ENCODE measurements around the gene LSM7.

LSM7 gene

DNA sequence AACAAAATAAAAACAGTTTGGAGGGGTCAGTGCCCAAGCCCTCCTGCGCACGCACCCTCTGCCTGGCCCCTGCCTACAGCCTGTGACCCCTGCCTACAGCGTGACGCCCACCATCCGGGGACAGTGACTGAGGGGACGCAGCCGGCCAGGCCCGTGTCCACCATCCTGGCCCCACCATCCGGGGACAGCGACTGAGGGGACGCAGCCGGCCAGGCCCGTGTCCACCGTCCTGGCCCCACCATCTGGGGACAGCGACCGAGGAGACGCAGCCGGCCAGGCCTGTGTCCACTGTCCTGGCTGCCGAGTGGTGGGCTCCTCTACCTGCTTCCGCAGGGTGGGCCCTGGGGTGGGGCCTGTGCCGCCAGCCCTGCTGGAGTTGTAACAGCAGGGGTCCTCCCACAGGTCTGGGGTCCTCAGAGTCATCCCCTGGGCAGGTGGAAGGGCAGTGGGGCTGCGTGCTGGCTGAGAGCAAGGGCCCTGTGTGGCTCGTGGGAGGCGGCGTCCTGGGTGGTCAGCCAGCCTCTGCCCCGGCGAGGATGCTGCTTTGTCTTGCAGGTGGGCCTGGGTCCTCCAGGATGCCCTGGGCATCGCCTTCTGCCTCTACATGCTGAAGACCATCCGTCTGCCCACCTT lies 14.4 kb upstream of the LSM7 start:
- H3K9me2 ChIP-seq (ENCODE audit: low read depth, low read length), result no peaks in the 10 kb centered on the region
- no peak overlapping the region for H2AFZ ChIP-seq (ENCODE audit: low read length)
- peaks cover 60% of the 10 kb centered on the region for H3K36me3 ChIP-seq (ENCODE audit: insufficient read depth, low read length)
- H3K27me3 ChIP-seq (ENCODE audit: insufficient read depth, low read length), result no peaks in the 10 kb centered on the region
- no peaks in the 10 kb centered on the region for H3K4me1 ChIP-seq (ENCODE audit: insufficient read depth, low read length, severe bottlenecking)
- H4K20me1 ChIP-seq (ENCODE audit: insufficient read depth, low read length), result no peaks in the 10 kb centered on the region
- no peaks in the 10 kb centered on the region for H3K9me3 ChIP-seq (ENCODE audit: low read length)
- H3K27ac ChIP-seq (ENCODE audit: low read depth, low read length, poor library complexity, severe bottlenecking), result no peak overlapping the region
- H3K9ac ChIP-seq (ENCODE audit: low read length), result no peak overlapping the region
- no peak overlapping the region for H3K4me3 ChIP-seq (ENCODE audit: low read depth, low read length, poor library complexity, severe bottlenecking)
- no peaks in the 10 kb centered on the region for H3K79me2 ChIP-seq (ENCODE audit: insufficient read depth, low read length)
- H3K4me2 ChIP-seq (ENCODE audit: low read length), result no peak overlapping the region
- no peaks in the 10 kb centered on the region for H3F3A ChIP-seq (ENCODE audit: insufficient read depth, low read length)
- no peak for TF ChIP-seq EZH2 (IDR thresholded peaks at IDR 0.05; ENCODE audit: borderline replicate concordance, low read length)
- TF ChIP-seq, protein P1, sequence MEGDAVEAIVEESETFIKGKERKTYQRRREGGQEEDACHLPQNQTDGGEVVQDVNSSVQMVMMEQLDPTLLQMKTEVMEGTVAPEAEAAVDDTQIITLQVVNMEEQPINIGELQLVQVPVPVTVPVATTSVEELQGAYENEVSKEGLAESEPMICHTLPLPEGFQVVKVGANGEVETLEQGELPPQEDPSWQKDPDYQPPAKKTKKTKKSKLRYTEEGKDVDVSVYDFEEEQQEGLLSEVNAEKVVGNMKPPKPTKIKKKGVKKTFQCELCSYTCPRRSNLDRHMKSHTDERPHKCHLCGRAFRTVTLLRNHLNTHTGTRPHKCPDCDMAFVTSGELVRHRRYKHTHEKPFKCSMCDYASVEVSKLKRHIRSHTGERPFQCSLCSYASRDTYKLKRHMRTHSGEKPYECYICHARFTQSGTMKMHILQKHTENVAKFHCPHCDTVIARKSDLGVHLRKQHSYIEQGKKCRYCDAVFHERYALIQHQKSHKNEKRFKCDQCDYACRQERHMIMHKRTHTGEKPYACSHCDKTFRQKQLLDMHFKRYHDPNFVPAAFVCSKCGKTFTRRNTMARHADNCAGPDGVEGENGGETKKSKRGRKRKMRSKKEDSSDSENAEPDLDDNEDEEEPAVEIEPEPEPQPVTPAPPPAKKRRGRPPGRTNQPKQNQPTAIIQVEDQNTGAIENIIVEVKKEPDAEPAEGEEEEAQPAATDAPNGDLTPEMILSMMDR (IDR thresholded peaks at IDR 0.05; ENCODE audit: low read length), result no peak

DNA sequence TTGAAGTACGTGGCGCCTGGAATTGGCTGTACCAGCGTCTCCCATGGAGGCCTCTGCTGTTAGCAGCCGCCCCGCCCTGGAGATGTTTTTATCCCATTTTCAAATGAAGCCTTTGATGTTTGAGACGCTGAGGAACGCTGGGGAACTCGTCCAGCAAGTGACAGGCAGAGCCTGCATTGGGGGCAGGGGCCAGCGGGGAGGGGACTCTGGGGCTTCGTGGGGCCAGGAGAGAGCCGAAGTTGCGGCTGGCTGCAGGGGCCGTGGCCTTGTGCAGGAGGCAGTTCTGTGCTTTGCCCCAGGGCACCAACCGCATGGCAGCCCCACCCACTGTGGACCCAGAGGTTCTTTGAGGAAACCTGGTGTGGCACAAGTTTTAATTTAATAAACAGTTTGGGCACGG lies 13.6 kb upstream of the LSM7 start:
- H3K9me2 ChIP-seq (ENCODE audit: low read depth, low read length), result no peaks in the 10 kb centered on the region
- H3K9me3 ChIP-seq (ENCODE audit: low read length), result no peaks in the 10 kb centered on the region
- H4K20me1 ChIP-seq (ENCODE audit: insufficient read depth, low read length), result no peaks in the 10 kb centered on the region
- H3K27ac ChIP-seq (ENCODE audit: low read depth, low read length, poor library complexity, severe bottlenecking), result no peak overlapping the region
- H3K27me3 ChIP-seq (ENCODE audit: insufficient read depth, low read length), result no peaks in the 10 kb centered on the region
- no peaks in the 10 kb centered on the region for H3K4me1 ChIP-seq (ENCODE audit: insufficient read depth, low read length, severe bottlenecking)
- H2AFZ ChIP-seq (ENCODE audit: low read length), result no peak overlapping the region
- H3K4me2 ChIP-seq (ENCODE audit: low read length), result no peak overlapping the region
- H3F3A ChIP-seq (ENCODE audit: insufficient read depth, low read length), result no peaks in the 10 kb centered on the region
- no peak overlapping the region for H3K9ac ChIP-seq (ENCODE audit: low read length)
- no peak overlapping the region for H3K4me3 ChIP-seq (ENCODE audit: low read depth, low read length, poor library complexity, severe bottlenecking)
- peaks cover 60% of the 10 kb centered on the region for H3K36me3 ChIP-seq (ENCODE audit: insufficient read depth, low read length)
- no peaks in the 10 kb centered on the region for H3K79me2 ChIP-seq (ENCODE audit: insufficient read depth, low read length)
- TF ChIP-seq EZH2 (IDR thresholded peaks at IDR 0.05; ENCODE audit: borderline replicate concordance, low read length), result no peak
- TF ChIP-seq, protein P1 (IDR thresholded peaks at IDR 0.05; ENCODE audit: low read length), result no peak

DNA sequence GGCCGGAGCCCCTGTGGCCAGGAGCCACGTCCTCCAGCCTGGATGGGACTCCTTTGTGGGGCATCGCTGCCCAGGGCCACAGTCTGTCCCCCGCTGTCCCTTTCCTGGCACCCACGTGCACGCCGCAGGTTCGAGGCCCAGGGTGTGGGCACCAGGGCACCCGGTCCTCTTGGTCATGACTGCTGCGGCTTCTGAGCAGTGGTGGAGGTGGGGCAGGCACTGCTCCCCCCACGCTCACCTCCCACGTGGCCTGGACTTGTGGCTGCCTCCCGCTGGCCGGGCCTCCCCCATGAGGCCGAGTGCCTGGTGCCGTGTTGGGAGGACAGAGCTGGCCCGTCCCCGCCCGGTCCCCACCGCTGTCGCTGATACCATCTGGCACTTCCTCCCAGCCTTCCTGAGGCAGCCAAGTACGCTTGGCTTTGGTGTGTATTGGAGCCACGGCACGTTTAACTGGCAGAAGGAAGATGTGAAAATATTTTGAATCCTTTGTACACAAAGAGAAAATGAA lies 12.9 kb upstream of the LSM7 start:
- no peaks in the 10 kb centered on the region for H3K9me3 ChIP-seq (ENCODE audit: low read length)
- no peaks in the 10 kb centered on the region for H3K9me2 ChIP-seq (ENCODE audit: low read depth, low read length)
- H3K36me3 ChIP-seq (ENCODE audit: insufficient read depth, low read length), result peaks cover 53% of the 10 kb centered on the region
- no peaks in the 10 kb centered on the region for H4K20me1 ChIP-seq (ENCODE audit: insufficient read depth, low read length)
- no peak overlapping the region for H3K4me3 ChIP-seq (ENCODE audit: low read depth, low read length, poor library complexity, severe bottlenecking)
- no peak overlapping the region for H3K4me2 ChIP-seq (ENCODE audit: low read length)
- no peaks in the 10 kb centered on the region for H3F3A ChIP-seq (ENCODE audit: insufficient read depth, low read length)
- H3K4me1 ChIP-seq (ENCODE audit: insufficient read depth, low read length, severe bottlenecking), result no peaks in the 10 kb centered on the region
- no peak overlapping the region for H3K27ac ChIP-seq (ENCODE audit: low read depth, low read length, poor library complexity, severe bottlenecking)
- no peaks in the 10 kb centered on the region for H3K27me3 ChIP-seq (ENCODE audit: insufficient read depth, low read length)
- TF ChIP-seq, protein P1 (IDR thresholded peaks at IDR 0.05; ENCODE audit: low read length), result no peak
- no peak for TF ChIP-seq EZH2 (IDR thresholded peaks at IDR 0.05; ENCODE audit: borderline replicate concordance, low read length)
- no peak overlapping the region for H3K9ac ChIP-seq (ENCODE audit: low read length)
- no peak overlapping the region for H2AFZ ChIP-seq (ENCODE audit: low read length)
- H3K79me2 ChIP-seq (ENCODE audit: insufficient read depth, low read length), result no peaks in the 10 kb centered on the region

Measured in OCI-LY1 (cell line).